Measurements from ENCODE around the gene SLC16A1.
A peak's percentile ranks its signal among the peaks of the same experiment; 100 is the strongest.

The SLC16A1 gene

DNA sequence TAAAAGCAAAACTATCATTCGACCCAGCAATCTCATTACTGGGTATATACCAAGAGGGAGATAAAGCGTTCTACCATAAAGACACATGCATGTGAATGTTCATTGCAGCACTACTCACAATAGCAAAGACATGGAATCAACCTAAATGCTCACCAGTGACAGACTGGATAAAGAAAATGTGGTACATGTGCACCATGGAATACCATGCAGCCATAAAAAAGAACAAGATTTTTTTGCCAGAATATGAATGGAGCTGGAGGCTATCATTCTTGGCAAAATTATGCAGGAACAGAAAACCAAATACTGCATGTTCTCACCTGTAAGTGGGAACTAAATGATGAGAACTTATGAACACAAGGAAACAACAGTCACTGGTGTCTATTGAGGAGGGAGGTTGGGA, 79.7 kb downstream of the SLC16A1 start:
- Histone ChIP-seq H3K9me3 (ENCODE audit: control insufficient read depth, low read length) (no peaks in the 10 kb centered on the region), H3K9ac (ENCODE audit: low read length) (no peak overlapping the region), H3K4me3 (ENCODE audit: low read length) (no peak overlapping the region), H3K4me1 (ENCODE audit: control insufficient read depth, insufficient read depth, low read length) (peaks cover 14% of the 10 kb centered on the region), H3K27me3 (replicated peaks; ENCODE audit: control insufficient read depth, insufficient read depth, low read length) (no peaks in the 10 kb centered on the region), H3K36me3 (ENCODE audit: control insufficient read depth, insufficient read depth, low read length, severe bottlenecking) (no peaks in the 10 kb centered on the region)
- DNase-seq (ENCODE audit: low read depth): no peak

DNA sequence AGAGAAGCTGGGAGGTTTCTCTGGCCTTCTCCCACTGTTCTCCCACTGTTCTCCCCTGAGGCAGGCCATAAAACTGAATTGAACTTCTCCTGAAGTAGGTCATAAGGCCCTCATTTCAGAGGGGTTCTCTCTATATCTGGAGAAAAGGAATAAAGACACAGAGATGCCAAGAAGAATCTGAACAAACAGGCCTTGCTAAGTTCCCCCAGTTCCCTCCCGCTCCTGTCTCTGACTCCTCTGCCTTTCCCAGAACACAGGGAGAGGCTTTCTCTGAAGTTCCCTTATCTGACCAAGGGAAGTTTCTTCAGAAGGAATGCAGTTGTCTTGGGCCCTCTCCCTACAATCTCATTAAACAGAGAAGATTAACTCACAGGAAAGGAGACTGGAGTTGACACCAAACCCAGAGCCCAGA, 83.4 kb downstream of the SLC16A1 start:
- H3K36me3 ChIP-seq (ENCODE audit: control insufficient read depth, insufficient read depth, low read length, severe bottlenecking): no peaks in the 10 kb centered on the region
- H3K4me1 ChIP-seq (ENCODE audit: control insufficient read depth, insufficient read depth, low read length): peaks cover 10% of the 10 kb centered on the region
- H3K27me3 ChIP-seq (replicated peaks; ENCODE audit: control insufficient read depth, insufficient read depth, low read length): no peaks in the 10 kb centered on the region
- no peaks in the 10 kb centered on the region for H3K9me3 ChIP-seq (ENCODE audit: control insufficient read depth, low read length)
- H3K9ac ChIP-seq (ENCODE audit: low read length): peak overlapping the region; percentile 10
- DNase-seq (ENCODE audit: low read depth): no peak
- H3K4me3 ChIP-seq (ENCODE audit: low read length): no peak overlapping the region

DNA sequence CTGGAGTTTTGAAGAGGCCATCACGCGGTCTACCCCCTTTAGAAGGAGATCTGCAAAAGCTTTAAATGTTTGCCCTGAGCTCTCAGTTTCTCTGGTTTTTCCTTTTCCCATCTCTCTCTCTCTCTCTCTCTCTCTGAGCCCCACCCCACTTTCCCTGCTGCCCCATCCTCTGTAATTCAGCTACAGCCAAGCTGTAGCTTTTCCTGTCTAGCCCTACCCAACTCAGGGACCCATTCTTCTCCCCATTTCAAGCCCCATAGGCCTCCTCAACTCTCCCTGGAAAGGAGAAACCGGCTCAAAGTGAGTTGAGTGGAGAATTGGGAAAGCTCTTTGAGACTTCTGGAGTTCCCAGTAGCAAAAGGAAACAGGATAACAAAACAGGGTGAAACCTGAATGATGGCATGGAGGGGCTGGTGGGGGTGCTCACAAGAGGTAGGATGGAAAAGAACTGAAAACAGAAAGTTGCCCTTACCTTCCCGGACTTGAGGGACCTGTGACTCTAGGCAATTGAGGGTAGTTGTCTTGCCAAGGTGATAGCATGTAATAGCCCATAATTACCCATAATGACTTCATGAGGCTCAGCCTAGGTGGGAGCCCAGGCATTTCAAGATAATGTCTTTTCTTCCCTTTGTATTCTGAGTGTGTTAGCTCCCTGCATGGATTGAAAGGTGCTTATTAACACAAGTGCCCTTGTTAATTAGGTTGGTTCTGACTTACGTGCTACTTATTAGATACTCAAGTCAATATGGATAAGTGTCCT, 84.9 kb downstream of the SLC16A1 start:
- Histone ChIP-seq H3K4me3 (ENCODE audit: low read length) (no peak overlapping the region), H3K4me1 (ENCODE audit: control insufficient read depth, insufficient read depth, low read length) (peaks cover 21% of the 10 kb centered on the region), H3K27me3 (replicated peaks; ENCODE audit: control insufficient read depth, insufficient read depth, low read length) (no peaks in the 10 kb centered on the region), H3K9ac (ENCODE audit: low read length) (no peak overlapping the region), H3K9me3 (ENCODE audit: control insufficient read depth, low read length) (no peaks in the 10 kb centered on the region), H3K36me3 (ENCODE audit: control insufficient read depth, insufficient read depth, low read length, severe bottlenecking) (no peaks in the 10 kb centered on the region)
- no peak for DNase-seq (ENCODE audit: low read depth)

DNA sequence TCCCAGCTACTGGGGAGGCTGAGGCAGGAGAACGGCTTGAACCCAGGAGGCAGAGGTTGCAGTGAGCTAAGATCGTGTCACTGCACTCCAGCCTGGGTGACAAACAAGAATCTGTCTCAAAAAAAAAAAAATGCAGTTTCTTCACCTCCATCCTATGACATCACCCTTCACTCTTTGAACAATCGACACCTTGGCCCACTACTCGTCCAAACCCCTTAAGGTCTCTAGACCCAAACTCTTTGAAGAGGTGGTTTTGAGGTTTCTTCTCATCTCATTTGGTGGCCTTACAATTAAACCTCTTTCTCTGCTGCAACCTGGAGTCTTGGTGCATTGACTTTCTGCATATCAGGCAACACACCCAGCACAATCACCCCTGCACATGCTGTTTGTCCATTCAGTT, 86.1 kb downstream of the SLC16A1 start:
- Histone ChIP-seq H3K9me3 (ENCODE audit: control insufficient read depth, low read length) (no peaks in the 10 kb centered on the region), H3K36me3 (ENCODE audit: control insufficient read depth, insufficient read depth, low read length, severe bottlenecking) (no peaks in the 10 kb centered on the region), H3K27me3 (replicated peaks; ENCODE audit: control insufficient read depth, insufficient read depth, low read length) (no peaks in the 10 kb centered on the region)

DNA sequence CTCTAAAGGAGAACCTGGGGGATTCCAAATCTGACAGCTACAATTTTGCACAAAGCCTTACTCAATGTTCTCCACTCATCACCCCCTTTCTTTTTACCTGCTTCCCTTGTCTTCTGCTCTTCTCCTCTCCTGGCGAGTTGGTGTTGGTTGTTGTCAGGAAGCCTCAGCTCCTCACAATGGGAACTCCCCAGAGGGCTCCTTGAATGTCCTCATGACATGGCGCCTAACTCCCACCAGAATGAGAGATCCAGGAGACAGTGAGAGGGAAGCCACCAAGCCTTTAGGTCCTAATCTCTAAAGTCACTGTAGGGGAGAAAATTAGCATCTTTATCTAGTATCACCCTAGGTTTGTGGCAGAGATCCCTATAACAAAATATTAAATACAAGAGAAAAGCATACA, 87.8 kb downstream of the SLC16A1 start:
- Histone ChIP-seq H3K4me3 (ENCODE audit: low read length) (no peak overlapping the region), H3K36me3 (ENCODE audit: control insufficient read depth, insufficient read depth, low read length, severe bottlenecking) (no peaks in the 10 kb centered on the region), H3K9me3 (ENCODE audit: control insufficient read depth, low read length) (no peaks in the 10 kb centered on the region), H3K9ac (ENCODE audit: low read length) (no peak overlapping the region), H3K4me1 (ENCODE audit: control insufficient read depth, insufficient read depth, low read length) (peaks cover 24% of the 10 kb centered on the region), H3K27me3 (replicated peaks; ENCODE audit: control insufficient read depth, insufficient read depth, low read length) (no peaks in the 10 kb centered on the region)
- DNase-seq (ENCODE audit: low read depth): no peak

More for the DNA sequence above, 86.1 kb downstream of the SLC16A1 start:
- peaks cover 24% of the 10 kb centered on the region for H3K4me1 ChIP-seq (ENCODE audit: control insufficient read depth, insufficient read depth, low read length)
- H3K9ac ChIP-seq (ENCODE audit: low read length): no peak overlapping the region
- no peak overlapping the region for H3K4me3 ChIP-seq (ENCODE audit: low read length)
- DNase-seq (ENCODE audit: low read depth): no peak

DNA sequence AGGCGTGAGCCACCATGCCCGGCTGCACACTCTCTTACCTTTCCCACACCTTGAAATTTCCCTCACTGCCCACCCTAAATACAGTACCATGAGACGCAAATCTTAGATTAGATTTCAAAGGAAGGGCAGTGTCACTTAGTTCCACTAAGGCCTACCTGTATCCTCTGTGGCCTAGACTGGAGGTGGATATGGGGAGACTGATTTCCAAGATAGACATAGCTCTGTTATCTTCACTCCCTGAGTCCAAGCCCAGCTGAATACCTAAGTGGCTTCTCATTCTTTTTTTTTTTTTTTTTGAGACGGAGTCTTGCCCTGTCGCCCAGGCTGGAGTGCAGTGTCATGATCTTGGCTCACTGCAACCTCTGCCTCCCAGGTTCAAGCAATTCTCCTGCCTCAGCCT, 89.0 kb downstream of the SLC16A1 start:
- Histone ChIP-seq H3K36me3 (ENCODE audit: control insufficient read depth, insufficient read depth, low read length, severe bottlenecking) (no peaks in the 10 kb centered on the region), H3K4me3 (ENCODE audit: low read length) (no peak overlapping the region), H3K27me3 (replicated peaks; ENCODE audit: control insufficient read depth, insufficient read depth, low read length) (no peaks in the 10 kb centered on the region), H3K9me3 (ENCODE audit: control insufficient read depth, low read length) (no peaks in the 10 kb centered on the region), H3K9ac (ENCODE audit: low read length) (no peak overlapping the region), H3K4me1 (ENCODE audit: control insufficient read depth, insufficient read depth, low read length) (peaks cover 13% of the 10 kb centered on the region)
- no peak for DNase-seq (ENCODE audit: low read depth)

DNA sequence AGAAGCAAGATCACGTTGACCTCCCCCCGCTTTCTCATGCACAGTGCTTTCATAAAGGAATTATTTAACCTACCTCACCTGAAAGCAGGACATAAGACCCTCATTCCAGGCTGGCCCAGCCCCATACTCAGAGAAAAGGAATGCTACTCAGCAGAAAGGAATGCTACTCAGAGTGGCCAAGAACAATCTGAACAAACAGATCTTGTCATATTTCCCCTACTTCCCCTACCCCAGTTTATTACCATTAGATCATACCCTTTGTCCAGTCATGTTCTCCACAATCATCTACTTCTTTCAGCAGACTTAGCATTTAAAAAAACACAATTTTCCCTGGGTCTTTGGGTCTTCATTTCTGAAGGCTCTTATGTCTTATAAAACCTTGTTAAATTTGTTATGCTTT, 89.8 kb downstream of the SLC16A1 start:
- Histone ChIP-seq H3K9me3 (ENCODE audit: control insufficient read depth, low read length) (no peaks in the 10 kb centered on the region), H3K27me3 (replicated peaks; ENCODE audit: control insufficient read depth, insufficient read depth, low read length) (no peaks in the 10 kb centered on the region), H3K4me3 (ENCODE audit: low read length) (no peak overlapping the region), H3K4me1 (ENCODE audit: control insufficient read depth, insufficient read depth, low read length) (peaks cover 13% of the 10 kb centered on the region), H3K36me3 (ENCODE audit: control insufficient read depth, insufficient read depth, low read length, severe bottlenecking) (no peaks in the 10 kb centered on the region), H3K9ac (ENCODE audit: low read length) (no peak overlapping the region)
- DNase-seq (ENCODE audit: low read depth): peak; percentile 57

DNA sequence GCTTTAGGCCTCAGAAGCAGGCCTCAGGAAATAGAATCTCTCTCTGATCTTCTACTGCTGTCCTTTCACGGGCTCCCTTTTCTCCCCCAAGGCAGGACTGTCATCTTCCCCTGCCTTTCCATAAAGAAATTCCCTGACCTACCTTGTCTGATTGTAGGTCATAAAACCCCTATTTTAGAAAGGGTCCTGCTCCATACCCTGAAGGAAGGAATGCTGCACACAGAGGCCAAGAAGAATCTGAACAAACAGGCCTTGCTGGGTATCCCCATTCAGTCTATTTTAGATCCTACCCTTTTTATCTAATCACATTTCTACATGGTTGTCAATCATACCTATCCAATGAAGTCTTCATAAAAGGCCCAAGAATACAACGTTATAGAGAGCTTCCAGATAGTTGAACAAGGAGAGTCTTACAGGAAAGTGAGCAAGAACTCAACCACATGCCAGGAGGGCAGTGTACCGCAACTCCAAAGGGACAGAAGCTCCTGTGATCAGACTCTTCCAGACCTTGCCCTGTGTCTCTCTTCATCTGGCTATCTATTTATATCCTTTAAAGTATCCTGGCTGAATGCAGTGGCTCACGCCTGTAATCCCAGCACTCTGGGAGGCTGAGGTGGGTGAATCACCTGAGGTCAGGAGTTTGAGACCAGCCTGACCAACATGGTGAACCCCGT, 93.1 kb downstream of the SLC16A1 start:
- H3K9me3 ChIP-seq (ENCODE audit: control insufficient read depth, low read length): no peaks in the 10 kb centered on the region
- H3K27me3 ChIP-seq (replicated peaks; ENCODE audit: control insufficient read depth, insufficient read depth, low read length): no peaks in the 10 kb centered on the region
- H3K4me3 ChIP-seq (ENCODE audit: low read length): no peak overlapping the region
- no peaks in the 10 kb centered on the region for H3K36me3 ChIP-seq (ENCODE audit: control insufficient read depth, insufficient read depth, low read length, severe bottlenecking)
- H3K9ac ChIP-seq (ENCODE audit: low read length): no peak overlapping the region
- no peak for DNase-seq (ENCODE audit: low read depth)
- H3K4me1 ChIP-seq (ENCODE audit: control insufficient read depth, insufficient read depth, low read length): peaks cover 13% of the 10 kb centered on the region
